CD14-positive monocyte (primary cell): ENCODE results near the gene CLK2. TPM values are rescaled to one million over a fixed set of nuclear protein-coding genes. Genes with fewer than 3 reads are reported as not detected.

Experiments used
- DNase-seq, 3 donors: peaks; one replicate each; pipeline ENCODE4 v3.0.0-alpha.2; 2011 to 2022
- H2AFZ ChIP-seq: 2 replicates; pipeline ENCODE4 v1.6.0; 2012; ENCODE audit warnings: mild to moderate bottlenecking, low read depth, low read length, inconsistent platforms; ENCODE audit not compliant: insufficient read depth, poor library complexity, severe bottlenecking
- H3K27ac ChIP-seq, 2 donors: 1 replicate in 1 of 2; 2 replicates in 1 of 2; pipeline ENCODE4 v1.5.1; 2012 to 2013; ENCODE audit warnings: low read length in 2 of 2, control low read depth in 1 of 2, inconsistent platforms in 1 of 2, low read depth in 1 of 2, mild to moderate bottlenecking in 1 of 2
- H3K27me3 ChIP-seq, 2 donors: one replicate each; pipeline versions ENCODE4 v1.6.0 to v1.6.1; 2011 to 2013; ENCODE audit warnings: low read length in 2 of 2; ENCODE audit not compliant: control insufficient read depth in 2 of 2, insufficient read depth in 2 of 2
- H3K36me3 ChIP-seq, 2 donors: replicated peaks in 1 of 2; 1 replicate in 1 of 2; 2 replicates in 1 of 2; pipeline versions ENCODE4 v1.5.1 to v1.6.1; 2012 to 2013; ENCODE audit warnings: low read length in 2 of 2, control low read depth in 1 of 2, inconsistent platforms in 1 of 2, mild to moderate bottlenecking in 1 of 2; ENCODE audit not compliant: insufficient read depth in 2 of 2, control insufficient read depth in 1 of 2
- H3K4me1 ChIP-seq, 2 donors: 1 replicate in 1 of 2; 2 replicates in 1 of 2; pipeline versions ENCODE4 v1.5.1 to v1.6.1; 2012 to 2013; ENCODE audit warnings: low read length in 2 of 2, control low read depth in 1 of 2, inconsistent platforms in 1 of 2, mild to moderate bottlenecking in 1 of 2, moderate library complexity in 1 of 2; ENCODE audit not compliant: insufficient read depth in 2 of 2, control insufficient read depth in 1 of 2
- H3K4me2 ChIP-seq: replicated peaks from 2 replicates; pipeline ENCODE3; 2012; ENCODE audit warnings: low read length, moderate library complexity, mild to moderate bottlenecking; ENCODE audit not compliant: poor library complexity, severe bottlenecking; ENCODE audit errors: extremely low read depth
- H3K4me3 ChIP-seq, 3 experiments: fragments of 200-600 bp in 1 of 3; sonication (generic) in 1 of 3; replicated peaks in 1 of 3; 1 replicate in 2 of 3; 2 replicates in 1 of 3; pipeline ENCODE4 v1.5.1; 2011 to 2013; ENCODE audit warnings: low read length in 3 of 3, mild to moderate bottlenecking in 3 of 3, control low read depth in 2 of 3, low read depth in 2 of 3, inconsistent platforms in 1 of 3, moderate library complexity in 1 of 3
- H3K79me2 ChIP-seq: 2 replicates; pipeline ENCODE4 v1.6.0; 2012; ENCODE audit warnings: mild to moderate bottlenecking, control low read depth, inconsistent platforms, low read length, moderate library complexity; ENCODE audit not compliant: insufficient read depth
- H3K9ac ChIP-seq: 2 replicates; pipeline ENCODE4 v1.6.0; 2017; ENCODE audit warnings: low read length, mild to moderate bottlenecking; ENCODE audit not compliant: insufficient read depth, poor library complexity, severe bottlenecking
- H3K9me3 ChIP-seq, 2 donors: replicated peaks in 1 of 2; 1 replicate in 1 of 2; 2 replicates in 1 of 2; pipeline versions ENCODE4 v1.5.1 to v1.6.1; 2012 to 2013; ENCODE audit warnings: low read length in 2 of 2, control low read depth in 1 of 2; ENCODE audit not compliant: control insufficient read depth in 1 of 2, insufficient read depth in 1 of 2
- H4K20me1 ChIP-seq: 2 replicates; pipeline ENCODE4 v1.6.0; 2012; ENCODE audit warnings: mild to moderate bottlenecking, low read length, control low read depth, moderate library complexity; ENCODE audit not compliant: insufficient read depth
- H3K27ac Mint-ChIP-seq, 7 donors: one replicate each; pipeline ENCODE4 v1.8.0; 2020; ENCODE audit warnings: mild to moderate bottlenecking in 7 of 7, mixed read lengths in 7 of 7, moderate library complexity in 6 of 7, inconsistent platforms in 2 of 7
- H3K27me3 Mint-ChIP-seq, 3 donors: one replicate each; pipeline ENCODE4 v1.8.0; 2021 to 2022; ENCODE audit warnings: low read depth in 3 of 3, mild to moderate bottlenecking in 3 of 3, mixed read lengths in 3 of 3, moderate library complexity in 3 of 3, inconsistent platforms in 1 of 3
- H3K36me3 Mint-ChIP-seq, 2 donors: one replicate each; pipeline ENCODE4 v1.8.0; 2020; ENCODE audit warnings: mixed read lengths in 2 of 2, inconsistent platforms in 1 of 2, mild to moderate bottlenecking in 1 of 2
- H3K4me1 Mint-ChIP-seq: one replicate; pipeline ENCODE4 v1.8.0; 2020; ENCODE audit warnings: mild to moderate bottlenecking, mixed read lengths
- H3K4me3 Mint-ChIP-seq, 2 donors: one replicate each; pipeline ENCODE4 v1.8.0; 2020; ENCODE audit warnings: mild to moderate bottlenecking in 2 of 2, mixed read lengths in 2 of 2, moderate library complexity in 1 of 2
- H3K9me3 Mint-ChIP-seq, 7 donors: one replicate each; pipeline ENCODE4 v1.8.0; 2020 to 2022; ENCODE audit warnings: mixed read lengths in 7 of 7, mild to moderate bottlenecking in 6 of 7, moderate library complexity in 6 of 7, inconsistent platforms in 2 of 7
- CTCF ChIP-seq: fragments of 200-600 bp; IDR thresholded peaks from one replicate; pipeline ENCODE4 v1.8.0; 2022; ENCODE audit warnings: antibody characterized with exemption, mild to moderate bottlenecking
- WGBS: methylation state at CpG from one replicate; pipeline ENCODE4 v1.1.5; 2013; ENCODE audit warnings: missing lambda C conversion rate; ENCODE audit not compliant: insufficient coverage; 5-methylcytosine and 5-hydroxymethylcytosine counted together
- intact Hi-C, 2 donors: fragments of 100-400 bp; cut with micrococcal nuclease; formaldehyde crosslinking; loops; one replicate each; pipeline versions ENCODE4 v1.15.0 to v1.15.1; 2023
- polyA plus RNA-seq, 3 donors: library from polyadenylated mRNA; depleted of rRNA in 1 of 3; unstranded in 2 of 3; stranded (reverse) in 1 of 3; fragments of 300-500 nt in 2 of 3; fragments of >200 nt in 1 of 3; fragmentation: Illumina TruSeq in 2 of 3; gene quantifications; 1 replicate in 2 of 3; 2 replicates in 1 of 3; pipeline ENCODE4 v1.2.3, GENCODE V29; 2012 to 2021

Gene CLK2
- polyA plus RNA-seq, 3 donors: 7.3 to 143 (median 9.6) TPM

GRCh38 chr1:155305881-155306391 is 32.6 kb upstream of the CLK2 start:
- peaks cover 29% of the 10 kb centered on the region for H3K4me1 Mint-ChIP-seq
- intact Hi-C loops: loop anchor here in 1 of 2 donors (5.0 kb wide), 1 partner anchor 99 kb away; the partner anchor contains the start of genes MTX1 and THBS3
- no peak for TF ChIP-seq CTCF
- peaks cover 0 to 5% of the 10 kb centered on the region in 2 donors for H3K36me3 Mint-ChIP-seq
- no peak overlapping the region for H3K27ac ChIP-seq
- no peak overlapping the region for H3K27ac Mint-ChIP-seq
- H4K20me1 ChIP-seq: no peaks in the 10 kb centered on the region
- H3K79me2 ChIP-seq: peaks cover 23% of the 10 kb centered on the region
- peaks cover 19 to 23% of the 10 kb centered on the region in 2 donors for H3K4me1 ChIP-seq
- no peaks in the 10 kb centered on the region for H3K27me3 ChIP-seq
- DNase-seq: no peak
- H3K4me2 ChIP-seq: no peak overlapping the region
- no peaks in the 10 kb centered on the region for H3K36me3 ChIP-seq
- H2AFZ ChIP-seq: no peak overlapping the region
- no peaks in the 10 kb centered on the region for H3K9me3 ChIP-seq
- H3K4me3 Mint-ChIP-seq: no peak overlapping the region
- 96% methylated on average over 4 of the region's 7 CpGs for WGBS
- H3K27me3 Mint-ChIP-seq: peaks cover 2 to 6% (median 2%) of the 10 kb centered on the region in 3 donors
- H3K9ac ChIP-seq: no peak overlapping the region
- H3K4me3 ChIP-seq: no peak overlapping the region
- H3K9me3 Mint-ChIP-seq: no peaks in the 10 kb centered on the region

- DNase-seq: no peak
- intact Hi-C loops: loop anchor here in 1 of 2 donors (5.0 kb wide), 1 partner anchor 97 kb away; the partner anchor contains the start of genes MTX1 and THBS3
- Histone ChIP-seq H3K4me3 (no peak overlapping the region), H3K27ac (no peak overlapping the region), H3K9me3 (no peaks in the 10 kb centered on the region), H3K9ac (no peak overlapping the region), H3K27me3 (no peaks in the 10 kb centered on the region), H4K20me1 (no peaks in the 10 kb centered on the region), H3K36me3 (no peaks in the 10 kb centered on the region), H3K4me2 (no peak overlapping the region), H3K79me2 (peaks cover 10% of the 10 kb centered on the region), H3K4me1 (peaks cover 14 to 16% of the 10 kb centered on the region in 2 donors), H2AFZ (no peak overlapping the region)
- H3K27ac Mint-ChIP-seq: no peak overlapping the region
- H3K4me3 Mint-ChIP-seq: no peak overlapping the region
- no peaks in the 10 kb centered on the region for H3K9me3 Mint-ChIP-seq
- peaks cover 2 to 6% (median 2%) of the 10 kb centered on the region in 3 donors for H3K27me3 Mint-ChIP-seq
- 92% methylated on average over 7 of the region's 11 CpGs for WGBS
- peaks cover 17% of the 10 kb centered on the region for H3K4me1 Mint-ChIP-seq
- no peak for TF ChIP-seq CTCF
- H3K36me3 Mint-ChIP-seq: no peaks in the 10 kb centered on the region
Observed at GRCh38 chr1:155304558-155305063, 31.3 kb upstream of the CLK2 start.
